CD4-positive, alpha-beta T cell (primary cell): Measurements from ENCODE around the gene KLHL20. TPM values are rescaled to one million over a fixed set of nuclear protein-coding genes. Genes with fewer than 3 reads are reported as not detected.
"Not testable (repeated sequence)": the region's sequence is repeated elsewhere in the genome, so short reads cannot be mapped to it uniquely, and the experiment has no call there.

ENCODE experiments used
- ATAC-seq: fragments of 200-7000 bp; cut with Tn5 transposase; one replicate; pipeline ENCODE4 v1.10.0; 2022; ENCODE audit warnings: mild to moderate bottlenecking; ENCODE audit not compliant: poor library complexity
- CTCF ChIA-PET: fragments of 350-600 bp; sonication (Branson Sonifier 250); formaldehyde crosslinking; loops from one replicate; lab custom pipeline; 2021; ENCODE audit warnings: antibody characterized with exemption, inconsistent platforms; lab: Charles Lee
- POLR2A ChIA-PET: fragments of 350-600 bp; sonication (Branson Sonifier 250); formaldehyde crosslinking; loops from one replicate; lab custom pipeline; 2021; ENCODE audit warnings: antibody characterized with exemption, inconsistent platforms; lab: Charles Lee
- DNase-seq, 14 experiments: peaks; one replicate each; pipeline ENCODE4 v3.0.0-alpha.2; 2013 to 2020; ENCODE audit warnings: mixed read lengths in 2 of 14
- H3K27ac ChIP-seq, 2 donors: one replicate each; pipeline versions ENCODE4 v1.5.1 to v1.7.0; 2013; ENCODE audit warnings: low read length in 2 of 2, low read depth in 1 of 2, mild to moderate bottlenecking in 1 of 2
- H3K27me3 ChIP-seq, 2 experiments: 1 replicate in 1 of 2; 2 replicates in 1 of 2; pipeline versions ENCODE4 v1.6.1 to v1.7.0; 2013; ENCODE audit warnings: low read length in 2 of 2, control low read depth in 1 of 2, mild to moderate bottlenecking in 1 of 2, moderate library complexity in 1 of 2; ENCODE audit not compliant: insufficient read depth in 2 of 2, control insufficient read depth in 1 of 2
- H3K36me3 ChIP-seq: one replicate; pipeline ENCODE4 v1.6.1; 2013; ENCODE audit warnings: low read length, control low read depth; ENCODE audit not compliant: insufficient read depth
- H3K4me1 ChIP-seq: one replicate; pipeline ENCODE4 v1.6.1; 2013; ENCODE audit warnings: low read length, control low read depth; ENCODE audit not compliant: insufficient read depth
- H3K4me3 ChIP-seq: one replicate; pipeline ENCODE4 v1.5.1; 2013; ENCODE audit warnings: mild to moderate bottlenecking, low read length, moderate library complexity
- H3K9me3 ChIP-seq, 2 experiments: 1 replicate in 1 of 2; 2 replicates in 1 of 2; pipeline versions ENCODE4 v1.6.1 to v1.7.0; 2013; ENCODE audit warnings: low read length in 2 of 2, mild to moderate bottlenecking in 2 of 2, control low read depth in 1 of 2, moderate library complexity in 1 of 2; ENCODE audit not compliant: control insufficient read depth in 1 of 2, insufficient read depth in 1 of 2
- H3K27ac Mint-ChIP-seq: one replicate; pipeline ENCODE4 v1.8.0; 2020; ENCODE audit warnings: mixed read lengths
- H3K27me3 Mint-ChIP-seq: one replicate; pipeline ENCODE4 v1.8.0; 2021; ENCODE audit warnings: mixed read lengths
- H3K36me3 Mint-ChIP-seq: one replicate; pipeline ENCODE4 v1.8.0; 2021; ENCODE audit warnings: low read depth, mixed read lengths
- H3K4me1 Mint-ChIP-seq: one replicate; pipeline ENCODE4 v1.8.0; 2021; ENCODE audit warnings: low read depth, mixed read lengths
- H3K4me3 Mint-ChIP-seq: one replicate; pipeline ENCODE4 v1.8.0; 2020; ENCODE audit warnings: mild to moderate bottlenecking, mixed read lengths
- H3K9me3 Mint-ChIP-seq: one replicate; pipeline ENCODE4 v1.8.0; 2020; ENCODE audit warnings: mixed read lengths
- CTCF ChIP-seq: fragments of 200-600 bp; IDR thresholded peaks from one replicate; pipeline ENCODE4 v1.8.0; 2022; ENCODE audit warnings: antibody characterized with exemption, mild to moderate bottlenecking
- intact Hi-C, 2 experiments: fragments of 100-400 bp; cut with DNase I in 1 of 2; cut with micrococcal nuclease in 1 of 2; formaldehyde crosslinking; loops; one replicate each; pipeline versions ENCODE4 v1.15.1 to v1.9.0; 2023 to 2025; cut with DNase I, micrococcal nuclease
- total RNA-seq, 174 experiments: library from RNA in 2 of 174; stranded (reverse) in 2 of 174; gene quantifications; one replicate each; pipeline ENCODE4 v1.2.3 and lab custom pipeline; 2021 to 2026

The KLHL20 gene
- total RNA-seq, 2 experiments from 2014 or later: 29.4 to 30.4 TPM

- H3K9me3 ChIP-seq: peaks cover 0 to 3% of the 10 kb centered on the region in 2 experiments
- Mint-ChIP-seq H3K4me3 (no peak overlapping the region), H3K9me3 (no peaks in the 10 kb centered on the region), H3K4me1 (peaks cover 19% of the 10 kb centered on the region), H3K27ac (peak overlapping the region; percentile 57), H3K36me3 (peaks cover 79% of the 10 kb centered on the region), H3K27me3 (no peaks in the 10 kb centered on the region)
- no peak for ATAC-seq
- no peak for DNase-seq
- intact Hi-C loops: no loop called here
- no peak overlapping the region for H3K4me3 ChIP-seq
- H3K27me3 ChIP-seq: no peaks in the 10 kb centered on the region
- ChIA-PET CTCF (no interaction called here), POLR2A (no interaction called here)
- TF ChIP-seq CTCF: no peak
- no peaks in the 10 kb centered on the region for H3K4me1 ChIP-seq
- no peak overlapping the region for H3K27ac ChIP-seq
- H3K36me3 ChIP-seq: peaks cover 14% of the 10 kb centered on the region
Measured at GRCh38 chr1:173768206-173768605, 53.4 kb downstream of the KLHL20 start.

GRCh38 chr1:173768827-173769226, 54.0 kb downstream of the KLHL20 start:
- no peaks in the 10 kb centered on the region for H3K4me1 ChIP-seq
- no peaks in the 10 kb centered on the region for H3K27me3 ChIP-seq
- no peak for DNase-seq
- POLR2A ChIA-PET: no interaction called here
- H3K27ac ChIP-seq: no peak overlapping the region
- peaks cover 19% of the 10 kb centered on the region for H3K4me1 Mint-ChIP-seq
- CTCF ChIA-PET: no interaction called here
- intact Hi-C loops: no loop called here
- no peaks in the 10 kb centered on the region for H3K27me3 Mint-ChIP-seq
- no peak overlapping the region for H3K4me3 ChIP-seq
- H3K9me3 ChIP-seq: peaks cover 0 to 3% of the 10 kb centered on the region in 2 experiments
- H3K36me3 ChIP-seq: peaks cover 14% of the 10 kb centered on the region
- H3K4me3 Mint-ChIP-seq: no peak overlapping the region
- peaks cover 78% of the 10 kb centered on the region for H3K36me3 Mint-ChIP-seq
- peak overlapping the region; percentile 57 for H3K27ac Mint-ChIP-seq
- ATAC-seq: no peak
- TF ChIP-seq CTCF: no peak
- H3K9me3 Mint-ChIP-seq: no peaks in the 10 kb centered on the region

GRCh38 chr1:173770330-173770729, 55.5 kb downstream of the KLHL20 start:
- H3K27me3 Mint-ChIP-seq: not testable (repeated sequence)

GRCh38 chr1:173771560-173771959, 56.8 kb downstream of the KLHL20 start:
- no peak for TF ChIP-seq CTCF
- H3K36me3 ChIP-seq: peaks cover 32% of the 10 kb centered on the region
- peak overlapping the region; percentile 65 for H3K27ac Mint-ChIP-seq
- DNase-seq (no peak), ATAC-seq (no peak)
- no peaks in the 10 kb centered on the region for H3K4me1 ChIP-seq
- intact Hi-C loops: no loop called here
- peaks cover 19% of the 10 kb centered on the region for H3K4me1 Mint-ChIP-seq
- ChIA-PET POLR2A (no interaction called here), CTCF (no interaction called here)
- no peak overlapping the region for H3K27ac ChIP-seq
- H3K27me3 Mint-ChIP-seq: no peaks in the 10 kb centered on the region
- H3K4me3 ChIP-seq: no peak overlapping the region
- H3K36me3 Mint-ChIP-seq: peaks cover 78% of the 10 kb centered on the region
- no peak overlapping the region for H3K4me3 Mint-ChIP-seq
- no peaks in the 10 kb centered on the region for H3K27me3 ChIP-seq
- H3K9me3 ChIP-seq: no peaks in the 10 kb centered on the region
- H3K9me3 Mint-ChIP-seq: no peaks in the 10 kb centered on the region

More at GRCh38 chr1:173770330-173770729, 55.5 kb downstream of the KLHL20 start:
- intact Hi-C loops, H3K27ac ChIP-seq, H3K4me3 ChIP-seq, H3K4me3 Mint-ChIP-seq, POLR2A ChIA-PET, H3K9me3 ChIP-seq, H3K9me3 Mint-ChIP-seq, H3K4me1 ChIP-seq, ATAC-seq, H3K27me3 ChIP-seq: not testable (repeated sequence)
- DNase-seq: peak in 1 of 14 experiments; percentile 11
- H3K36me3 ChIP-seq: peaks cover 26% of the 10 kb centered on the region
- Mint-ChIP-seq H3K4me1 (peaks cover 19% of the 10 kb centered on the region), H3K36me3 (peaks cover 78% of the 10 kb centered on the region), H3K27ac (peak overlapping the region; percentile 43)
- CTCF ChIA-PET: interaction anchor here (1.0 kb wide), 1 partner anchor 294 kb away, joined by 4 read pairs; the partner anchor contains the start of gene PRDX6
